Endothelial cell of umbilical vein (primary cell): ENCODE results near the gene KLF4. TPM values are rescaled to one million over a fixed set of nuclear protein-coding genes. Genes with fewer than 3 reads are reported as not detected.

Experiments
- BruUV-seq: library from RNA; stranded (reverse); fragments of 400-500 nt; replicated peaks from 2 replicates; lab custom pipeline; 2021; lab: Mats Ljungman, UMichigan
- CTCF ChIA-PET: fragments of 300-600, 350-600 bp; sonication (Branson Sonifier 250); formaldehyde crosslinking; loops from one replicate; lab custom pipeline; 2021; ENCODE audit warnings: antibody characterized with exemption, inconsistent platforms; lab: Charles Lee
- POLR2A ChIA-PET: fragments of 300-600, 350-600 bp; sonication (Branson Sonifier 250); formaldehyde crosslinking; loops from one replicate; lab custom pipeline; 2021; ENCODE audit warnings: antibody characterized with exemption, inconsistent platforms; lab: Charles Lee
- DNase-seq: peaks from one replicate; pipeline ENCODE4 v3.0.0-alpha.2; 2011; ENCODE audit warnings: low read depth, low spot score
- FAIRE-seq: peaks from 2 replicates; lab custom pipeline; 2011; peaks lifted over from hg19 to GRCh38; lab: Jason Lieb, UNC
- H2AFZ ChIP-seq: 2 replicates; pipeline ENCODE4 v1.6.0; 2012; ENCODE audit warnings: low read depth, low read length, control low read depth, inconsistent platforms
- H3K27ac ChIP-seq: 2 replicates; pipeline ENCODE4 v1.5.1; 2011; ENCODE audit warnings: low read depth, mild to moderate bottlenecking, control low read depth, low read length, moderate library complexity; ENCODE audit not compliant: insufficient read depth
- H3K27me3 ChIP-seq, 2 experiments: 2 replicates each; pipeline versions ENCODE4 v1.6.0 to v1.6.1; 2011; ENCODE audit warnings: low read length in 2 of 2, mixed read lengths in 1 of 2; ENCODE audit not compliant: control insufficient read depth in 2 of 2, insufficient read depth in 2 of 2
- H3K36me3 ChIP-seq, 2 experiments: 2 replicates in 1 of 2; 3 replicates in 1 of 2; pipeline ENCODE4 v1.5.1; 2011; ENCODE audit warnings: low read length in 2 of 2, mild to moderate bottlenecking in 1 of 2, moderate library complexity in 1 of 2; ENCODE audit not compliant: control insufficient read depth in 2 of 2, insufficient read depth in 2 of 2; ENCODE audit errors: extremely low read depth in 1 of 2
- H3K4me1 ChIP-seq: 3 replicates; pipeline ENCODE4 v1.5.1; 2011; ENCODE audit warnings: mild to moderate bottlenecking, low read length; ENCODE audit not compliant: control insufficient read depth, insufficient read depth; ENCODE audit errors: extremely low read depth
- H3K4me2 ChIP-seq: 2 replicates; pipeline ENCODE4 v1.6.1; 2011; ENCODE audit warnings: low read length, control low read depth, mixed read lengths; ENCODE audit not compliant: insufficient read depth
- H3K4me3 ChIP-seq, 3 experiments: fragments of 200-600 bp in 1 of 3; sonication (generic), shearing (Covaris generic) in 1 of 3; replicated peaks in 1 of 3; 2 replicates each; pipeline ENCODE4 v1.5.1; 2011 to 2016; ENCODE audit warnings: control low read depth in 3 of 3, low read length in 3 of 3, mild to moderate bottlenecking in 2 of 3, inconsistent platforms in 1 of 3, low read depth in 1 of 3, moderate library complexity in 1 of 3; ENCODE audit not compliant: insufficient read depth in 1 of 3
- H3K79me2 ChIP-seq: 2 replicates; pipeline ENCODE4 v1.6.0; 2012; ENCODE audit warnings: low read length, inconsistent platforms; ENCODE audit not compliant: control insufficient read depth, insufficient read depth
- H3K9ac ChIP-seq: replicated peaks from 2 replicates; pipeline ENCODE3; 2011; ENCODE audit warnings: low read length, control low read depth; ENCODE audit not compliant: insufficient read depth; ENCODE audit errors: extremely low read depth
- H3K9me1 ChIP-seq: replicated peaks from 3 replicates; pipeline ENCODE4 v1.6.0; 2011; ENCODE audit warnings: mild to moderate bottlenecking, low read length; ENCODE audit not compliant: control insufficient read depth, insufficient read depth; ENCODE audit errors: extremely low read depth
- H3K9me3 ChIP-seq: replicated peaks from 2 replicates; pipeline ENCODE4 v1.5.1; 2012; ENCODE audit warnings: low read length, inconsistent platforms; ENCODE audit not compliant: control insufficient read depth, insufficient read depth
- H4K20me1 ChIP-seq: replicated peaks from 2 replicates; pipeline ENCODE3; 2011; ENCODE audit warnings: mild to moderate bottlenecking, low read length; ENCODE audit not compliant: control insufficient read depth, insufficient read depth; ENCODE audit errors: extremely low read depth
- CTCF ChIP-seq, 2 donors: IDR thresholded peaks; 1 replicate in 1 of 2; 2 replicates in 1 of 2; pipeline ENCODE4 v1.5.1; 2011; ENCODE audit warnings: low read length in 2 of 2, mild to moderate bottlenecking in 2 of 2, moderate library complexity in 2 of 2, control low read depth in 1 of 2, inconsistent platforms in 1 of 2, low read depth in 1 of 2; ENCODE audit not compliant: insufficient read depth in 1 of 2; ENCODE audit errors: extremely low read depth in 1 of 2
- EZH2 ChIP-seq: IDR thresholded peaks from 2 replicates; pipeline ENCODE4 v1.6.1; 2012; ENCODE audit warnings: borderline replicate concordance, low read depth, mild to moderate bottlenecking, moderate library complexity, low read length, inconsistent platforms; ENCODE audit not compliant: severe bottlenecking
- FOS ChIP-seq: IDR thresholded peaks from 2 replicates; pipeline ENCODE4 v1.6.1; 2011; ENCODE audit warnings: mild to moderate bottlenecking, low read length, moderate library complexity, borderline replicate concordance; ENCODE audit not compliant: insufficient read depth
- GATA2 ChIP-seq: IDR thresholded peaks from 2 replicates; pipeline ENCODE4 v1.7.0; 2011; ENCODE audit warnings: low read depth, mild to moderate bottlenecking, moderate library complexity, mixed read lengths, low read length; ENCODE audit not compliant: insufficient read length, insufficient read depth
- JUN ChIP-seq: IDR thresholded peaks from 2 replicates; pipeline ENCODE4 v1.6.1; 2011; ENCODE audit warnings: borderline replicate concordance, low read depth; ENCODE audit not compliant: insufficient read length, insufficient read depth
- MAX ChIP-seq: IDR thresholded peaks from 2 replicates; pipeline ENCODE4 v1.6.1; 2011; ENCODE audit not compliant: insufficient read depth, insufficient read length
- MYC ChIP-seq: IDR thresholded peaks from one replicate; pipeline ENCODE4 v1.6.1; 2011; ENCODE audit warnings: mild to moderate bottlenecking, low read depth, low read length
- POLR2A ChIP-seq: IDR thresholded peaks from 2 replicates; pipeline ENCODE4 v1.6.1; 2012; ENCODE audit warnings: low read depth, mild to moderate bottlenecking, control low read depth, low read length
- POLR2AphosphoS5 ChIP-seq: IDR thresholded peaks from 2 replicates; pipeline ENCODE4 v1.6.1; 2012; ENCODE audit warnings: low read depth, mild to moderate bottlenecking, control low read depth, low read length, moderate library complexity; ENCODE audit not compliant: insufficient read depth
- dilution Hi-C: fragments of 300-500 bp; cut with MboI; formaldehyde crosslinking; loops from one replicate; pipeline ENCODE4 v1.15.0; 2019; ENCODE audit warnings: low sequenced_read_pairs; ENCODE audit not compliant: extremely low pct_ligation_motif_present
- intact Hi-C: fragments of 100-400 bp; cut with micrococcal nuclease; formaldehyde crosslinking; loops from one replicate; pipeline ENCODE4 v1.10.0; 2022
- polyA plus RNA-seq, 4 experiments: library from polyadenylated mRNA; depleted of rRNA in 3 of 4; stranded (reverse) in 3 of 4; unstranded in 1 of 4; fragments of >200 nt; gene quantifications; 2 replicates each; pipeline versions ENCODE4 v1.2.1 to v1.2.3, GENCODE V29; 2011 to 2012; ENCODE audit warnings: missing spikeins in 1 of 4
- total RNA-seq: library from RNA; stranded (reverse); gene quantifications from 2 replicates; pipeline ENCODE4 v1.2.3, GENCODE V29; 2021

KLF4 gene
- total and polyA plus RNA-seq, 2 donors (not counting 3 experiments of a cell fraction or from before 2014, with no cell fraction given) = 1.5 to 2.4 TPM

- Histone ChIP-seq H3K79me2 (no peaks in the 10 kb centered on the region), H4K20me1 (no peaks in the 10 kb centered on the region), H3K9ac (no peak overlapping the region), H3K27me3 (no peaks in the 10 kb centered on the region), H3K9me1 (no peaks in the 10 kb centered on the region), H3K9me3 (no peaks in the 10 kb centered on the region), H3K4me2 (peak overlapping the region; percentile 34), H3K4me1 (peaks cover 15% of the 10 kb centered on the region), H3K27ac (peak overlapping the region; percentile 48), H3K36me3 (no peaks in the 10 kb centered on the region), H3K4me3 (no peak overlapping the region), H2AFZ (peak overlapping the region; percentile 57)
- POLR2A ChIA-PET = interaction anchor here (0.5 to 0.7 kb wide), 3 partner anchors 71 to 223 kb away, joined by 5 to 9 read pairs (median 6); no protein-coding TSS in a partner anchor
- dilution Hi-C loops = no loop called here
- FAIRE-seq = peak; percentile 95
- CTCF ChIA-PET = interaction anchor here (1.1 to 1.5 kb wide), 5 partner anchors 9 to 63 kb away, joined by 3 to 6 read pairs (median 4); partner anchors contain the start of gene KLF4
- BruUV-seq = no TSS peak
- TF ChIP-seq FOS = peak; percentile 87
- TF ChIP-seq POLR2AphosphoS5 = peak; percentile 21
- no peak for TF ChIP-seq MYC
- no peak for TF ChIP-seq MAX
- TF ChIP-seq CTCF (IDR thresholded peaks at IDR 0.05; ENCODE audit: extremely low read depth in 1 of 2, insufficient read depth in 1 of 2, low read depth in 1 of 2, low read length in 2 of 2) = no peak
- TF ChIP-seq EZH2 = no peak
- peak; percentile 29 for TF ChIP-seq POLR2A
- TF ChIP-seq GATA2 = peak; percentile 19
- peak; percentile 65 for TF ChIP-seq JUN
- intact Hi-C loops = loop anchor here (1.0 to 2.0 kb wide), 2 partner anchors 14 to 250 kb away; no protein-coding TSS in a partner anchor
- peak; percentile 87 for DNase-seq
Observed at GRCh38 chr9:107504585-107505455, 15.3 kb upstream of the KLF4 start.
